Activated CD8-positive, alpha-beta memory T cell treated with anti-CD3 and anti-CD28 coated beads, Interleukin-2, amount 10 ng/mL, durations not matched to agents 7 days and 5 days (primary cell): ENCODE results near the gene IL22RA1. TPM values are rescaled to one million over a fixed set of nuclear protein-coding genes. Genes with fewer than 3 reads are reported as not detected.

Experiments used
- ATAC-seq: fragments of 150-1000 bp; cut with Tn5 transposase; one replicate; pipeline ENCODE4 v1.10.0; 2021; ENCODE audit warnings: moderate library complexity
- CTCF ChIA-PET: fragments of 350-600 bp; sonication (Branson Sonifier 250); formaldehyde crosslinking; loops from one replicate; lab custom pipeline; 2021; ENCODE audit warnings: antibody characterized with exemption; lab: Charles Lee
- DNase-seq: peaks from one replicate; pipeline ENCODE4 v3.0.0-alpha.2; 2020
- H3K27ac Mint-ChIP-seq: one replicate; pipeline ENCODE4 v1.8.0; 2021; ENCODE audit warnings: mild to moderate bottlenecking, mixed read lengths
- H3K27me3 Mint-ChIP-seq: one replicate; pipeline ENCODE4 v1.8.0; 2021; ENCODE audit warnings: mixed read lengths
- H3K36me3 Mint-ChIP-seq: one replicate; pipeline ENCODE4 v1.8.0; 2021; ENCODE audit warnings: mild to moderate bottlenecking, mixed read lengths
- H3K4me1 Mint-ChIP-seq: one replicate; pipeline ENCODE4 v1.8.0; 2021; ENCODE audit warnings: mixed read lengths
- H3K4me3 Mint-ChIP-seq: one replicate; pipeline ENCODE4 v1.8.0; 2021; ENCODE audit warnings: mild to moderate bottlenecking, moderate library complexity, mixed read lengths
- H3K9me3 Mint-ChIP-seq: one replicate; pipeline ENCODE4 v1.8.0; 2022; ENCODE audit warnings: low read depth, mixed read lengths
- total RNA-seq, 2 experiments: library from RNA; stranded (reverse); gene quantifications; one replicate each; pipeline ENCODE4 v1.2.3, GENCODE V29; 2021

The IL22RA1 gene
- total RNA-seq, 2 experiments from 2014 or later, result 0.15 TPM; not detected in 1

GRCh38 chr1:24104854-24105253 lies 38.1 kb downstream of the IL22RA1 start:
- CTCF ChIA-PET, result no interaction called here
- DNase-seq (no peak), ATAC-seq (no peak)
- H3K27me3 Mint-ChIP-seq, result no peaks in the 10 kb centered on the region
- no peak overlapping the region for H3K27ac Mint-ChIP-seq
- no peaks in the 10 kb centered on the region for H3K36me3 Mint-ChIP-seq
- peaks cover 2% of the 10 kb centered on the region for H3K4me1 Mint-ChIP-seq
- H3K9me3 Mint-ChIP-seq, result no peaks in the 10 kb centered on the region
- H3K4me3 Mint-ChIP-seq, result no peak overlapping the region

DNA sequence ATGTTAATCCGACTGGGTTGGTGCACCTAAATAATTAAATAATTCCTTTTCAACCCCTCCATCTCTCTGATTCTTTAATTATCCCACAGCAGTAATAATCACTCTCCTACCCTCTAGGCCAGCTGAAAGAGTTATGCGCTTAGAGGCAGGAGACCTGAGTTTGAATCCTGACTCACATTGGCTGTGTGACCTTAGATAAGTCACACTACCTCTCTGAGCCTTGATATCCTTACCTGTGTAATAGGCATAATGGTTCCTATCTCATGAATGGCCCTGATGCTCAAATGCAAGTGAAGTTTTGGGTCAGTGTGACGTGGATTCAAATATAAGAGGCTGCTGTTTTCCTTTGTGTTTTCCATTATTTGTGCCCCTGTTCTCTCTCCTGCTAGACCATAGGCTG lies 39.1 kb downstream of the IL22RA1 start:
- Mint-ChIP-seq H3K27me3 (no peaks in the 10 kb centered on the region), H3K27ac (no peak overlapping the region), H3K36me3 (no peaks in the 10 kb centered on the region), H3K4me3 (no peak overlapping the region), H3K4me1 (peaks cover 2% of the 10 kb centered on the region), H3K9me3 (no peaks in the 10 kb centered on the region)
- no peak for ATAC-seq
- no peak for DNase-seq
- CTCF ChIA-PET, result interaction anchor here (0.7 to 1.2 kb wide), 4 partner anchors 9 to 296 kb away, joined by 3 to 5 read pairs (median 4); partner anchors contain the start of gene MYOM3

DNA sequence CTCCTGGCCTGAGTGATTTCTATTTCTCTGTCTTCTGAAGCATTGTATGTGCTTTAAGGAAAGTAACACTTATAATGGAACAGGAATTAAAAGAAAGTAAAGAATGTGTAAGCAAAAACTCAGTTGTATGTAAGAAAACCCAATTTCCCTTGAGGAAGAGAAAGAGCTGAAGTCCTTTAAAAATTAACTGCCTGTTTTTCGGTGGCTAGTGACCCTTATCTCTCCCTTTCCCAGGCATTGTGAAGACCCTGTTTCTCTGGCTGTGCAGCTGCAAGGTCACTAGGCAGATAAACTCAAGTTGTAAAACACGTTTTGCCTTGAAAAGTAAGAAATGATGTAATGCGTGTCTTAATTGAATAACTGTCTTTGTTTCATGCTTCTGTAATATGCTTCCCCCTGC lies 39.5 kb downstream of the IL22RA1 start:
- DNase-seq (no peak), ATAC-seq (no peak)
- H3K27me3 Mint-ChIP-seq, result no peaks in the 10 kb centered on the region
- H3K36me3 Mint-ChIP-seq, result no peaks in the 10 kb centered on the region
- no peak overlapping the region for H3K4me3 Mint-ChIP-seq
- CTCF ChIA-PET, result interaction anchor here (0.7 to 1.2 kb wide), 4 partner anchors 9 to 297 kb away, joined by 3 to 5 read pairs (median 4); partner anchors contain the start of gene MYOM3
- no peaks in the 10 kb centered on the region for H3K9me3 Mint-ChIP-seq
- H3K4me1 Mint-ChIP-seq, result no peaks in the 10 kb centered on the region
- no peak overlapping the region for H3K27ac Mint-ChIP-seq

DNA sequence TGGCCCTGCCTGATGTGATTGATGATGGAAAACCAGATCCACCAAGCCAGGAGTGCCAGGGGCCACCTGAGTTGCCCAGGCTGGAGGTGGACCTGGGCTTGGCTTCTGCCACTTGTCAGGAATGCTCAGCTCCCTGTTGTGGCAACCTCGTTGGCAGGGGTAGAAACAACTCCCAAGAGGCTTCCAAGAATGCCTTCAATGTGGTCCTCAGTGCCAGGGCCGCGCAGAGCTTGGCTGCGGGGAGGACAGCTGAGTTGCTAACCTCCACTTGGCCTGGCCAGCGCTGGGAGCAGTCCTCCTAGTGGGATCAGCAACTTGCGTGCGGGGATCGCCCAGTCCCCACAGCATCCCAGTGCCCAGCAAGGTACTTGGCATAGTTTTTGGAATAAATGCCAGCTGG lies 40.0 kb downstream of the IL22RA1 start:
- H3K4me1 Mint-ChIP-seq, result no peaks in the 10 kb centered on the region
- no peaks in the 10 kb centered on the region for H3K9me3 Mint-ChIP-seq
- H3K4me3 Mint-ChIP-seq, result no peak overlapping the region
- H3K27ac Mint-ChIP-seq, result no peak overlapping the region
- DNase-seq (no peak), ATAC-seq (no peak)
- H3K27me3 Mint-ChIP-seq, result no peaks in the 10 kb centered on the region
- CTCF ChIA-PET, result interaction anchor here (1.2 kb wide), 2 partner anchors 9 to 47 kb away, joined by 4 read pairs; partner anchors contain the start of gene MYOM3
- no peaks in the 10 kb centered on the region for H3K36me3 Mint-ChIP-seq

DNA sequence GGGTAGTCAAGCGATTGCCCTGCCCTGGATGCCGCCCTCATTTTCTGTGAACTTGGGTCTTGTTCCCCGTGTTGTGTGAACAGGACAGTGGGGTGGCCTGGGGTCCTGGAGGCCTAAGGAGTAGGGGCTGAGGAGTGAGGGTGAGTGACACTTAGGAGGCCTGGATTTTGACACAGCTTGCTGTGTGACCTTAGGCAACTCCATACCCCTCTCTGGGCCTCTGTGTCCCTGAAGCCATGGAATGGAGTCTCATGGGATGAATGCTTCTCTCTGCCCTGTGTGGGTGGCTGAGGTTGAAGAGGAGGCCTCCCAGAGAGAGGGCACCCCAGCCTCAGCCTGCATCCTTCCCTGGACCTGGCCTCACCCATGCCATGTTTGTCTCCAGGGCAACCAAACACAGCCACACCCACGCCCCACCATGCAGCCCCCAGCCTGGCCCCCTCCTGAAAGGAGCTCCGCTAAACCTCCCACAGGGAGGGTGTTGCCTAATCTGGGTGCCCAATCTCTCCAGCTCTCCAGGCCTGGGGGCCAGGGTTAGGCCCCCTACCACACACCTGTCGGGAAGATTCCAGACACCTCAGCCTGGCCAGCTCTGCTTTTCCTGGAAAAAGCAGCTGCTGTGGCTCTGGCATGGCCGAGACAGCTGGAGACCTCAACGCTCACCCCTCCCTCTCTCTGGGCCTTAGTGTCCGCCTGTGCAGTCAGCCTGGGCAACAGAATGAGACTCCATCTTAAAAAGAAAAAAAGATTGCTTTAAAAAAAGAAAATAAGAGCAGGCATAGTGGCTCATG lies 40.9 kb downstream of the IL22RA1 start:
- Mint-ChIP-seq H3K4me1 (no peaks in the 10 kb centered on the region), H3K9me3 (no peaks in the 10 kb centered on the region), H3K36me3 (no peaks in the 10 kb centered on the region), H3K27me3 (no peaks in the 10 kb centered on the region), H3K4me3 (no peak overlapping the region), H3K27ac (no peak overlapping the region)
- DNase-seq (no peak), ATAC-seq (no peak)
- CTCF ChIA-PET, result interaction anchor here (0.6 kb wide), 1 partner anchor 143 kb away, joined by 3 read pairs; no protein-coding TSS in a partner anchor

DNA sequence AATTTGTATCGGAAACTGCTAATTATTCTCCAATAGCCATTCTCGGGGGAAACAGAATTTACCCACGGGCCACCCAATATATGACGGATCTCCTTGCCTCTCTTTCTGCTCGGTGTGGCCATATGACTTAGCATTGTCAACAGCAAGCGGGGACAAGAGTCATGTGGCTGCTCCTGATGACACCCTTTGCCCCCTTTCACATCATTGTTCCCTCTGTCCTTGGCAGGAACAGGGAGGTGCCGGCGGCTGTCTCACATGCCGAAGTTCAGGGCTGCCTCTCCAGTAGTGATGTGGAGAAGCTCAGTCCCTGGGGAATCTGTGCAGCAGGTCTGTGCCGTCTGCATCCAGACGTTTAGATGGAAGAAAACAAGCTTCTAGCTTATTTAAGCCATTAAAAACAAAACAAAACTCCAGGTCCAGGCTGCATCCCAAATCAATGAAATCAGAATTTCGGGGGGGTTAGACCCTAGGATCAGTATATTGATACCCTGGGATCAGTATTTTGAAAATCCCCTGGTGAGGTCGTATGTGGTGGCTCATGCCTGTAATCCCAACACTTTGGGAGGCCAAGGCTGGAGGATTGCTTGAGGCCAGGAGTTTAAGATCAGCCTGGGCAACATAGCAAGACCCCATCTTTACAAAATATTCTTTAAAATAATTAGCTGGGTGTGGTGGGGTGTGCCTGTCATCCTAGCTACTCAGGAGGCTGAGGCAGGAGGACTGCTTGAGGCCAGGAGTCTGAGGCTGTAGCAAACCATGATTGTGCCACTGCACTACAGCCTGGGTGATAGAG lies 41.8 kb downstream of the IL22RA1 start:
- ATAC-seq, result no peak
- no peaks in the 10 kb centered on the region for H3K9me3 Mint-ChIP-seq
- H3K27me3 Mint-ChIP-seq, result peaks cover under 1% of the 10 kb centered on the region
- H3K4me3 Mint-ChIP-seq, result no peak overlapping the region
- H3K36me3 Mint-ChIP-seq, result no peaks in the 10 kb centered on the region
- H3K4me1 Mint-ChIP-seq, result no peaks in the 10 kb centered on the region
- DNase-seq, result no peak
- H3K27ac Mint-ChIP-seq, result no peak overlapping the region
- CTCF ChIA-PET, result no interaction called here

DNA sequence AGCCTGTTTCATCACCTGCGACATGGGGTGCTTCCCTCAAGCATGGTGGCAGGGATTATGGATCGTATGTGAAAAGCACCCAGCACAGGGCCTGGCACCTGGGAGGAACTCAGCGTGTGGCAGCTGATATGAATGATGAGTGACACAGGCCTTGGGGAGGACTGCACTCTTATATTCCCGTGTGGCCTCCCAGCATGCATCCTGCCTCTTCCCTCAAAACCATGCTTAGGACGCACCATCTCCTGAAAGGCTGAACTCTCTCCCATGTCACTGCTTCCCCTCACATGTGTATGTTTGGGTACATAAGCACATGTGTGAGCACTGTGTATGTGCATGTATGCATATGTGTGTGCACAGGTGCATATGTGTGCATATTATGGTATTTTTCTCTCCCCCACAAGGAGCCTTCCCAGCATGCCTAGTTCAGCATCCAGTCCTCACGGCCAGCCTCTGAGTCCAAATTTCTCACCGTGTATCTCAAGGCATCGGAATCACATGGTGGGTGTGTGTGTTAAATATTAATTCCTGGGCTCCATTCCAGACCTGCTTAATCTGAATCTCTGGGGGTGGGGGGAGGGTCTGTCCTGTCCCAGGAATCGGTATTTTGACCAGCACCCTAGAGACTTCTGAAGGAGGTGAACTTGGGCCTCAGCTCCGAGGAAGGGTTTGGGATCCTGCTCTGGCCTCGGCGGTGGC lies 43.8 kb downstream of the IL22RA1 start:
- no peaks in the 10 kb centered on the region for H3K4me1 Mint-ChIP-seq
- H3K27ac Mint-ChIP-seq, result no peak overlapping the region
- H3K4me3 Mint-ChIP-seq, result no peak overlapping the region
- ATAC-seq (no peak), DNase-seq (no peak)
- CTCF ChIA-PET, result no interaction called here
- peaks cover 5% of the 10 kb centered on the region for H3K27me3 Mint-ChIP-seq
- H3K9me3 Mint-ChIP-seq, result no peaks in the 10 kb centered on the region
- H3K36me3 Mint-ChIP-seq, result no peaks in the 10 kb centered on the region

DNA sequence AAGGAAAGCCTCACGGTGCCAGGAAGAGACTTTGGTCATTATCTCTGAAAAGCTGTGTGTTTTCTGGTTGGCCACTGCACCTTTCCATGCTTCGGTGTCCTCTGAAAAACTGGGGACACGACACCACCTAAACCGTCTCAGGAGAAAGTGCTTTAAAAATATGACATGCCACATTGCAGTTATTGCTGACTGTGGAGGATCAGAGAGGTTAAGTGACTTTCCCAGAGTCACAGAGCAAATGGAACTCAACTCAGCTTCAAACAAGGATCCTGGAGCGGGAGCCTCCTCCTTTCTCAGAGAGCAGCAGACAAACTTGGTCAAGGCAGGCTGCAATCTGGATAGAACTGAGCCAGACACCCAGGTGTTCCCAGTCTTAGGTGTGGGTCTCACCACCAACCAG lies 44.8 kb downstream of the IL22RA1 start:
- ATAC-seq (no peak), DNase-seq (no peak)
- Mint-ChIP-seq H3K4me3 (no peak overlapping the region), H3K36me3 (no peaks in the 10 kb centered on the region), H3K27me3 (peaks cover 5% of the 10 kb centered on the region), H3K27ac (no peak overlapping the region), H3K9me3 (no peaks in the 10 kb centered on the region), H3K4me1 (no peaks in the 10 kb centered on the region)
- CTCF ChIA-PET, result no interaction called here

DNA sequence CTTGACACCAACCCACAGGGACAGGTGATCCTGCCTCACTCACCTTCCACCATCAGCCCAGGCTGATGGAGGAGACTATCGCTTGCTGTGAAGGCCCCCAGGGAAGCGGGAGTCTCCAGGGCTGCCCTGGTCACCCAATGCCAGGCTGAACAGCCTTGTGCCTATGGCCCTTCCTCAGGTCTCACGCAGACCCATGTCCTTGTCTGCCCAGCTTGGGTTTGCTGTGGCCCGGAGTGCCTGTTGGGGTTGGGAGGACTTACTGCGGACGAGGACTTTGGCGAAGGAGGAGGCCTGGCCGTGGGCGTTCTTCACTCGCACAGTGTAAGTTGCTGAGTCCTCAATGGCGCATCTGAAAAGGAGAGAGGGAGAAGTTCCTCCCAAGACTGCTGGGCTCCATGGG lies 45.3 kb downstream of the IL22RA1 start:
- Mint-ChIP-seq H3K27ac (no peak overlapping the region), H3K4me1 (no peaks in the 10 kb centered on the region), H3K9me3 (no peaks in the 10 kb centered on the region), H3K4me3 (no peak overlapping the region), H3K27me3 (peaks cover 5% of the 10 kb centered on the region), H3K36me3 (no peaks in the 10 kb centered on the region)
- ATAC-seq, result no peak
- CTCF ChIA-PET, result no interaction called here
- DNase-seq, result no peak

GRCh38 chr1:24096739-24097103 lies 46.2 kb downstream of the IL22RA1 start:
- CTCF ChIA-PET, result no interaction called here
- Mint-ChIP-seq H3K27me3 (peaks cover 5% of the 10 kb centered on the region), H3K9me3 (no peaks in the 10 kb centered on the region), H3K4me1 (no peaks in the 10 kb centered on the region), H3K4me3 (no peak overlapping the region), H3K27ac (no peak overlapping the region), H3K36me3 (no peaks in the 10 kb centered on the region)
- ATAC-seq (no peak), DNase-seq (no peak)

GRCh38 chr1:24096009-24096738 lies 46.8 kb downstream of the IL22RA1 start:
- CTCF ChIA-PET, result no interaction called here
- ATAC-seq, result no peak
- no peak overlapping the region for H3K27ac Mint-ChIP-seq
- no peaks in the 10 kb centered on the region for H3K4me1 Mint-ChIP-seq
- H3K27me3 Mint-ChIP-seq, result peaks cover 5% of the 10 kb centered on the region
- no peak for DNase-seq
- no peak overlapping the region for H3K4me3 Mint-ChIP-seq
- no peaks in the 10 kb centered on the region for H3K36me3 Mint-ChIP-seq
- no peaks in the 10 kb centered on the region for H3K9me3 Mint-ChIP-seq

DNA sequence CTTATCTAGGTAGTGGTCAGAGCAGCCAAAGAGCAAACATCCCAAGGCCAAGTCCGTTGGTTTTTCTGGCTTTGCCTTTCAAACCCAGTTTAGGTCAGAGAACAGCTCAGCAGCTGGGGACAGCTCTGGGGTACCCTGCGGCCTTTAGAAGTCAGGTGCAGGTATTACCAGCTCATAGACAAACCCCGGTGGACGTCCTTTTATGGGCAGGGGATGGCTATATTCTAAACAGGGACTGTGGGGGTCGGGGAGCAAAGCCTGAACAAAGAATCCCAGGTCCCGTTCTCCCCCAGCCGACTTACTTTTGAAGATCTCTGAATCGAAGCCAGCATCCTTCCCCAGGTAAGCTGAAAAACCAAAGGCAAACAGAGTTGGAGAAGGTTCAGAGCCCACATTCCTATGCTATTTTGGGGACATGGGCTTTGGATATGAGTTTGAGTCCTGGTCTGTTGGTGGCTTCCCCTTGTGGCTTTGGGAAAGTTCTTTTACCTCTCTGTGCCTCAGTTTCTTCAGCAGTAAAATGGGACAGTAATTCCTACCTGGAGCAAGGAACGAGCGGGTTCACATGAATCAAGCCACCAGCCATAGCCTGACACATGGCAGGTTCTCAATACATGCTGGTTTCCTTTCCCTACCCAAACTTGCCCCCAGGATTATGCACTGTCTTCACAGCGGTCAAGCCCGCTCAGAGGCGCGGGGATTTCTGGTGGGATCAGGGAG lies 47.6 kb downstream of the IL22RA1 start:
- Mint-ChIP-seq H3K4me3 (no peak overlapping the region), H3K27me3 (peaks cover 5% of the 10 kb centered on the region), H3K36me3 (no peaks in the 10 kb centered on the region), H3K27ac (no peak overlapping the region), H3K9me3 (no peaks in the 10 kb centered on the region), H3K4me1 (no peaks in the 10 kb centered on the region)
- CTCF ChIA-PET, result no interaction called here
- ATAC-seq, result no peak
- no peak for DNase-seq
